ENCODE results near the gene SAPCD2.

Gene SAPCD2

GRCh38 chr9:137082222-137082924 lies 12.0 kb upstream of the SAPCD2 start:
- no peak for DNase-seq (ENCODE audit: low read depth, low spot score)

DNA sequence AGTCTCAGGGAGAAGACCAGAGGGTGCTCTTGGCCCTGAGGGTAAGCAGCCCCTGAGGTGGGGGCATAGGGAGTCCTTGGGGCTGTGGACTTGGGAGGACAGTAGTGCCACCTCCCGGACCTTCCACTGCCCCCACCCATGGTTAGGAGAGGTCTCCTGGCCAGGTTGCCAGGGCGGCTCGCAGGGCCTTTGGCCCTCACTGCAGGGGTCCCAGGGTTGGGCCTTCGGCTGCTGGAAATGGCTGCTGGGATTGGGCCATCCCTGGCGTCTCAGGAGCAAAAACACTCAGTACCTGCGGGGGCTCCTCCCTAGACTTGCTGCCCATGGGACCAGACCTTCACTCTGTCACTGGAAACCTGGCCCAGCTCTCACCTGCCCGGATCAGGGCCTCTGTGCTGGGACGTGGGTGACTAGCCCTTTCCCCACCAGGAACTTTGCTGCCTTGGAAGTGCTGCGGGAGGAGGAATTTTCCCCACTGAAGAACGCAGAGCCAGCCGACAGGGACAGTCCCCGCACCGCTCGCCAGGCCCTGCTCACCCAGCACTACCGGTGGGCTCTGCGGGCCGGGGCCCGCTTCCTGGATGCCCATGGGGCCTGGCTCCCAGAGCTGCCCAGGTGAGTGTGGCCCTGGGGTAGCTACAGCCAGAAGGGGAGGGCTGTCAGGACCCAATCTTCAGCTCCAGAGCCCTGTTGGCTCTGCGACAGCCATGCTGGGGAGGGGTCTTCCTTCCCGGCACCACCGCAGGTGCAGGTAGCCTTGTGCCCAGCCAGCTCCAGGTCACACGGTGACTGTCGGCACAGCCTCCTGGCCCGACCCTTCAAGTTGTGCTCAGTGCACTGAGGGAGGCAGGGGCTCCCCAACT lies 10.1 kb upstream of the SAPCD2 start:
- DNase-seq (ENCODE audit: low read depth, low spot score), result no peak

- no peak for DNase-seq (ENCODE audit: low read depth, low spot score)
Measured at GRCh38 chr9:137079401-137079787, 9.0 kb upstream of the SAPCD2 start.

- no peak for DNase-seq (ENCODE audit: low read depth, low spot score)
Measured at GRCh38 chr9:137078701-137079400, 8.5 kb upstream of the SAPCD2 start.

DNA sequence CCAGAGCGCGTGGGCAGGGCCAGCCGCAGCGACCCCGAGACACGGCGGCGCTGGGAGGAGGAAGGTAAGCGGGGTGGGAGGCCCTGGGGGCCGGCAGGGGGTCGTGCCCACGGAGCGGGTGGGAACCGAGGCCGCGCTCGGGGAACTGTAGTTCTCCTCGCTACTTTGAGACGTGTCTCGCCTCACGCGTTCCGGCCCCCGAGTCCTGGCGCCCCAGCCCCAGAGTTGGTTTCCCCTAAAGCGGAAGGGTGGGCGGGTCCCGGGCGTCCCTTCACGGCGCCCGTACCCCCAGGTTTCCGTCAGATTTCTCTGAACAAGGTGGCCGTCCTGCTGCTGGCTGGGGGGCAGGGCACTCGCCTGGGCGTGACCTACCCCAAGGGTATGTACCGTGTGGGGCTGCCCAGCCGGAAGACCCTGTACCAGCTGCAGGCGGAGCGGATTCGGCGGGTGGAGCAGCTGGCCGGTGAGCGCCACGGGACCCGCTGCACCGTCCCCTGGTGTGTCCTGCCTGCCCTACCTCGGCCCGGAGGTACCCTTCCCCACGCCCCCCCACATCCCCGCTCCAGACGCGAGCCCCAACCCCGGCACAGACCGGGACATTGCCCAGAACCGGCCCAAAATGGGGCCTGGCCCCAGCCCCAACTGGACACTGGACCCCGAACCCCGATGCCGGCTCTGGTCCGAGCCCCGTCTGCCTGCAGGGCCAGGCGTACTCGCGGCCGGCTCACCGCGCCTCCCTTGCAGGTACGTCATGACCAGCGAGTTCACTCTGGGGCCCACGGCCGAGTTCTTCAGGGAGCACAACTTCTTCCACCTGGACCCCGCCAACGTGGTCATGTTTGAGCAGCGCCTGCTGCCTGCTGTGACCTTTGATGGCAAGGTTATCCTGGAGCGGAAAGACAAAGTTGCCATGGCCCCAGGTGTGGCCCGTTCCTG lies 7.7 kb upstream of the SAPCD2 start:
- DNase-seq (ENCODE audit: low read depth, low spot score), result no peak

DNA sequence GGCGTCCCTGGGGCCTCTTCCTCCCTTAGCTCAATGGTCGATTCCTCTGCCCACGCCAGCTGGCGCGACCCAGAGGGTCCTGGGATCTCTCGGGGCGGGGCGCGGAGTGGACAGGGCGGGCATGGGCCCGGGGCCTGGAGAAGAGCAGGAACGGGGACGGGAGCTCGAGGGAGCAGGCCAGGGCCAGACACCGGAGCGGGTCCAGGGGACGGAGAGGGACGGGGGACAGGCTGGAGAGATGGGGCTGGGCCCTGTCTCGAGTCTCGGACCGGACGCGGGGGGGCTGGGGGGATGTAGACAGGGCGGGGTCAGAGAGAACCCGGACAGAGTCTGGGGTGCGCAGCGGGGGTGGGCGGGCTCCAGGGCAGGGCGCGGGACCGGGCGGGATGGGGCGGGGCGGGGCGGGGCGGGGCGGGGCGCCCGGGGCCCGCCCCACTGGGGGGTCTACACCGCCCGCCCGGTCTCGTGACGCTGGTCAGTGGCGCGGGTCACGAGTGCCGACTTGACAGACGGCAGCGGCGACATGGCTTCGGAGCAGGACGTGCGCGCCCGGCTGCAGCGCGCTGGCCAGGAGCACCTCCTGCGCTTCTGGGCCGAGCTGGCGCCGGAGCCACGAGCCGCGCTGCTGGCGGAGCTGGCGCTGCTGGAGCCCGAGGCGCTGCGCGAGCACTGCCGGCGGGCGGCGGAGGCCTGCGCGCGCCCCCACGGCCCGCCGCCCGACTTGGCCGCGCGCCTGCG lies 6.8 kb upstream of the SAPCD2 start, which contains the start of gene UAP1L1:
TSS of gene UAP1L1 (plus strand) at position 508 of the 738 bp plus-strand sequence. CDS start at position 524, 16 bp downstream.
- no peak for DNase-seq (ENCODE audit: low read depth, low spot score)

DNA sequence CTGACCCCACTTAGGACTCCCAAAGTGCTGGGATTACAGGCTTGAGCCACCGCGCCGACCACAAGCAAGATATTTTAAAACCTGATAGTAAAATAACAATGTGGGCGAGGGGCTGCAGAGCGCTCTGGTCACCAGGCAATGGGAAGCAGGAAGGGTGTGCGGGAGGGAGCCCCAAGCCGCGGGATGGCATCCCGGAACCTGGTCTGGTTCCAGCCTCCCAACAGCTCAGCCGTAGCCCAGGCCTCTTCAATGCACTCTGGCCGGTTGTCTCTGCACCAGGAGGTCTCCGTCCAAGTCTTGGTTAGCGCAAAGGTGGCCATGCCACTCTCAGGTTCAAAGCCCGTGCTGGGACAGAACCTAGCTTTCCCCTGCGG lies 6.3 kb upstream of the SAPCD2 start:
- no peak for DNase-seq (ENCODE audit: low read depth, low spot score)

- no peak for DNase-seq (ENCODE audit: low read depth, low spot score)
Measured at GRCh38 chr9:137075275-137075775, 5.0 kb upstream of the SAPCD2 start.

DNA sequence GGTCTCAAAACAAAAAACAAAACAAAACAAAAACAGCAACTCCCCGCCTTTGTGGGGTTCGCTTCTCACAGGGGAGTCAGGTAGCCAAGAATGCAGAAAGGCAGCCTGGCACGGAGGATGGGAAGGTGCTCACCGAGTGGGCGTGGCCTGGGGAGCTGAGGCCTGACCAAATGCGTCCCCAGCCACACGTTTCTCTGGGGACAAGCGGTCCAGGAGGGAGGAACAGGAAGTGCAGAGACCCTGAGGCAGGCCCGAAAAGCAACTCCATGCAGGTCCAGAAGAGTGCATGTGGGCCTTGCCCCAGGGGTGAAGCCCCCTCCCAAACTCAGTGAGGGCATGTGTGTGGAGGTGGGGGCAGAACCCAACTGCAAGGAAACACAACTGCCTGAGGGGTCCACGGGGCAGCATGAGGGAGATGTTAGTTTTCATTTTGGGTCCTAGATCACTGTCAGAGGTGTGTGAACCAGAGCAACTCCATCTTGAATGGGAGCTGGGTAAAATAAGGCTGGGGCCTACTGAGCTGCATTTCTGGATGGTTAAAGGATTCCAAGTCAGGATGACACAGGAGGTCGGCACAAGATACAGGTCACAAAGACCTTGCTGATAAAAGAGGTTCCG lies 4.4 kb upstream of the SAPCD2 start:
- no peak for DNase-seq (ENCODE audit: low read depth, low spot score)

GRCh38 chr9:137073992-137074399 lies 3.6 kb upstream of the SAPCD2 start:
- DNase-seq (ENCODE audit: low read depth, low spot score), result no peak

- no peak for DNase-seq (ENCODE audit: low read depth, low spot score)
Measured at GRCh38 chr9:137071282-137071681, 925 bp upstream of the SAPCD2 start.

- DNase-seq (ENCODE audit: low read depth, low spot score), result no peak
Measured at GRCh38 chr9:137070906-137071275, 534 bp upstream of the SAPCD2 start.

- DNase-seq (ENCODE audit: low read depth, low spot score), result no peak
Measured at GRCh38 chr9:137069508-137070091, 757 bp downstream of the SAPCD2 start.

- DNase-seq (ENCODE audit: low read depth, low spot score), result no peak
Measured at GRCh38 chr9:137068539-137069507, 1.5 kb downstream of the SAPCD2 start.

DNA sequence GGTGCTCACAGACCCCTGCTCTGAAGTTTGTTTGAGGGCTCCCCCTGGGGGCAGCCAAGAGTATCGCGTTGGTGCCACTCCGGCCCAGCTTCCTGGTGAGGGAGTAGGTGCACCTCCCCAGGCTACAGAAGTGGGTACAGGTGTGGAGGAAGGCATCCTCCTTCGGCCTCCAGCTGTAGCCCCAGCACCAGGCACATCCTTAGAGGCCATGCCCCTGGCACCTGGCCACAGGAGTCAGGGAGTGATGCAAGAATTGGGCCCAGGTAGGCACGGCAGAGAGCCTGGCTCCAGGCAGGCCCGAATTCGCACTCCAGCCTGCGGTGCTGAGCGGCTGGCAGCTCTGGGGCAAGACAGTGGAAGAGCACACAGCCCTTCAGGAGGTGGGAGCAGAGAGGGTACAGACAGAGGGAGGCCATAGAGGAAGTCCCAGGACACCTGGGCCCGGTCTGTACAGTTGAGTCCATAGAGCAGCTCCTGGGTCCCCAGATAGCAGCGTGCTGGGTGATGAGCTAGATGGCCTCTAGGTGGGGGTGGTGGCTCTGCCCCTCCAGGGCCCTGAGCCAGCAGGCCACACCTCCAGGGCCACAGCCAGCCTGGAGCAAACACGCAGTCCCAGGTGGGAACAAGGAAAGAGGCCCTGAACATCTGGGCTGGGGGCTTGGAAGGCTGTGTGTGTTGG lies 2.4 kb downstream of the SAPCD2 start:
- no peak for DNase-seq (ENCODE audit: low read depth, low spot score)

GRCh38 chr9:137066096-137066861 lies 4.1 kb downstream of the SAPCD2 start:
- no peak for DNase-seq (ENCODE audit: low read depth, low spot score)
